ENCODE measurements around the gene TMEM203. TPM values are rescaled to one million over a fixed set of nuclear protein-coding genes. Genes with fewer than 3 reads are reported as not detected.

TMEM203 gene
- total RNA-seq, 1 experiment from 2014 or later = 35.5 TPM

- no peak overlapping the region for H3K9ac ChIP-seq (ENCODE audit: extremely low read depth, insufficient read length, low read length)
- H3K9me3 ChIP-seq (ENCODE audit: control insufficient read depth, low read depth, low read length) = no peaks in the 10 kb centered on the region
- no peak overlapping the region for H3K27ac Mint-ChIP-seq
- no peak overlapping the region for H3K4ac ChIP-seq (ENCODE audit: low read depth, low read length)
- no peak overlapping the region for H4K5ac ChIP-seq (ENCODE audit: insufficient read length, low read depth, low read length)
- H3K27me3 Mint-ChIP-seq (ENCODE audit: low read depth) = no peaks in the 10 kb centered on the region
- TF ChIP-seq, protein P1, sequence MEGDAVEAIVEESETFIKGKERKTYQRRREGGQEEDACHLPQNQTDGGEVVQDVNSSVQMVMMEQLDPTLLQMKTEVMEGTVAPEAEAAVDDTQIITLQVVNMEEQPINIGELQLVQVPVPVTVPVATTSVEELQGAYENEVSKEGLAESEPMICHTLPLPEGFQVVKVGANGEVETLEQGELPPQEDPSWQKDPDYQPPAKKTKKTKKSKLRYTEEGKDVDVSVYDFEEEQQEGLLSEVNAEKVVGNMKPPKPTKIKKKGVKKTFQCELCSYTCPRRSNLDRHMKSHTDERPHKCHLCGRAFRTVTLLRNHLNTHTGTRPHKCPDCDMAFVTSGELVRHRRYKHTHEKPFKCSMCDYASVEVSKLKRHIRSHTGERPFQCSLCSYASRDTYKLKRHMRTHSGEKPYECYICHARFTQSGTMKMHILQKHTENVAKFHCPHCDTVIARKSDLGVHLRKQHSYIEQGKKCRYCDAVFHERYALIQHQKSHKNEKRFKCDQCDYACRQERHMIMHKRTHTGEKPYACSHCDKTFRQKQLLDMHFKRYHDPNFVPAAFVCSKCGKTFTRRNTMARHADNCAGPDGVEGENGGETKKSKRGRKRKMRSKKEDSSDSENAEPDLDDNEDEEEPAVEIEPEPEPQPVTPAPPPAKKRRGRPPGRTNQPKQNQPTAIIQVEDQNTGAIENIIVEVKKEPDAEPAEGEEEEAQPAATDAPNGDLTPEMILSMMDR (conservative IDR thresholded peaks at IDR 0.05) = no peak
- H3K27ac ChIP-seq (ENCODE audit: insufficient read length, low read depth, low read length) = no peak overlapping the region
- H2AFZ ChIP-seq (ENCODE audit: low read length) = no peak overlapping the region
- no peak overlapping the region for H2BK20ac ChIP-seq (ENCODE audit: low read depth, low read length, poor library complexity, severe bottlenecking)
- H3K56ac ChIP-seq (ENCODE audit: insufficient read length, low read depth, low read length) = no peak overlapping the region
- H4K20me1 ChIP-seq (ENCODE audit: control insufficient read depth, insufficient read depth, insufficient read length) = peaks cover 2% of the 10 kb centered on the region
- no peak overlapping the region for H4K91ac ChIP-seq (ENCODE audit: insufficient read length, low read depth, low read length)
- H3K36me3 Mint-ChIP-seq (ENCODE audit: insufficient read depth in 1 of 3, low read depth in 3 of 3) = peaks cover 10 to 63% (median 53%) of the 10 kb centered on the region in 3 experiments; a peak in 6 of 7 replicates
- H2BK120ac ChIP-seq (ENCODE audit: low read depth, low read length, poor library complexity, severe bottlenecking) = no peak overlapping the region
- H3K18ac ChIP-seq (ENCODE audit: insufficient read length, low read depth, low read length) = no peak overlapping the region
- H3K27me3 ChIP-seq (ENCODE audit: insufficient read depth, low read length) = no peaks in the 10 kb centered on the region
- no CpG with 5 or more reads among the region's 6 CpGs for WGBS (ENCODE audit: extremely low coverage, insufficient read length, low lambda C conversion rate)
- no peak overlapping the region for H2BK12ac ChIP-seq (ENCODE audit: insufficient read length, low read depth, low read length)
- peaks cover 10% of the 10 kb centered on the region; the same call in 1 of the 2 replicates for H3K79me2 ChIP-seq (ENCODE audit: insufficient read depth, low read length)
- no peak overlapping the region for H3T11ph ChIP-seq (ENCODE audit: low read length)
- H3K4me1 ChIP-seq (ENCODE audit: insufficient read depth, low read length) = peaks cover 5% of the 10 kb centered on the region; the same call in 1 of the 2 replicates
- peak overlapping the region; percentile 82 for H3K4me2 ChIP-seq (ENCODE audit: insufficient read depth, insufficient read length, low read length)
- H3K23ac ChIP-seq (ENCODE audit: insufficient read length, low read depth, low read length) = no peak overlapping the region
- no peak overlapping the region for H3K14ac ChIP-seq (ENCODE audit: insufficient read depth, low read length)
- H3K9me3 Mint-ChIP-seq = no peaks in the 10 kb centered on the region
- peaks cover 17 to 22% of the 10 kb centered on the region in 2 experiments for H3K4me1 Mint-ChIP-seq
- H3K4me3 Mint-ChIP-seq = peak overlapping the region; percentile 90 to 97
- H4K8ac ChIP-seq (replicated peaks; ENCODE audit: insufficient read length, low read depth, low read length) = no peak overlapping the region
- H2BK15ac ChIP-seq (ENCODE audit: low read depth, low read length) = no peak overlapping the region
- no peak overlapping the region for H2AK5ac ChIP-seq (ENCODE audit: insufficient read length, low read length)
- no peak overlapping the region for H2BK5ac ChIP-seq (ENCODE audit: insufficient read length, low read length)
- H3K23me2 ChIP-seq (ENCODE audit: insufficient read length, low read depth, low read length, poor library complexity, severe bottlenecking) = peaks cover 13% of the 10 kb centered on the region
- H3K79me1 ChIP-seq (ENCODE audit: insufficient read depth, low read depth, low read length, poor library complexity, severe bottlenecking) = peaks cover 6% of the 10 kb centered on the region
- no peak for DNase-seq
These were observed 19.1 kb downstream of the TMEM203 start for GRCh38 chr9:137186385-137186784.
